ENCODE results near the gene KRTAP5-3.
"Not testable (repeated sequence)": the region's sequence is repeated elsewhere in the genome, so short reads cannot be mapped to it uniquely, and the experiment has no call there.

The KRTAP5-3 gene

GRCh38 chr11:1625541-1625940 is 17.3 kb upstream of the KRTAP5-3 start:
- in situ Hi-C loops (cut with HindIII; ENCODE audit: low pct_ligation_motif_present, low sequenced_read_pairs), result no loop called here
- Histone ChIP-seq H3K36me3 (replicated peaks) (no peaks in the 10 kb centered on the region), H3K27me3 (replicated peaks) (peaks cover 18% of the 10 kb centered on the region), H3K27ac (no peak overlapping the region), H3K4me3 (ENCODE audit: low read depth, low read length) (no peak overlapping the region)
- TF ChIP-seq CTCF (IDR thresholded peaks at IDR 0.05; ENCODE audit: low read depth, low read length, missing control alignments), result no peak
- no peak for DNase-seq

- peaks cover 16% of the 10 kb centered on the region for H3K27me3 ChIP-seq (replicated peaks)
- no peak for TF ChIP-seq CTCF (IDR thresholded peaks at IDR 0.05; ENCODE audit: low read depth, low read length, missing control alignments)
- no peak overlapping the region for H3K4me3 ChIP-seq (ENCODE audit: low read depth, low read length)
- DNase-seq, result no peak
- in situ Hi-C loops (cut with HindIII; ENCODE audit: low pct_ligation_motif_present, low sequenced_read_pairs), result no loop called here
- H3K36me3 ChIP-seq (replicated peaks), result no peaks in the 10 kb centered on the region
- no peak overlapping the region for H3K27ac ChIP-seq
These were observed 16.4 kb upstream of the KRTAP5-3 start for GRCh38 chr11:1624621-1625020.

DNA sequence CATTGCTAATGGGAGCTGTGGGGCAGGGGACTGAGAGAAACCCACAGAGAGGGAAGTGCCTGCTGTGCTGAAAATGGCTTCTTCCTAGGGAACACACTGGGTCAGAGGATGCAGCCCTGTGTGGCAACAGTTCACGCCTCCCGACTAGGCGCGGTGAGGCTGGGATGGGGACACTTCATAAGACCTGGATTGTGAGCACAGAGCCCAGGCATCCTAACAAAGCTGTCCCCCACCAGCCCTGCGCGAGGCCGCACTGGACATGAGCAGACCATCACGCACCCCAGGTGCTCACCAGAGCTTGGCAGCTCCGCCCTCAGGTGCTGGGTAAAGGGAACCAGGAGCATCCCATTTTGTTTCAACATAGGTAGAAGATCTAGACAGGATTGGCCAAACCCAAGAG is 15.5 kb upstream of the KRTAP5-3 start:
- TF ChIP-seq CTCF (IDR thresholded peaks at IDR 0.05; ENCODE audit: low read depth, low read length, missing control alignments), result no peak
- Histone ChIP-seq H3K36me3 (replicated peaks) (no peaks in the 10 kb centered on the region), H3K27ac (no peak overlapping the region), H3K27me3 (replicated peaks) (peaks cover 13% of the 10 kb centered on the region), H3K4me3 (ENCODE audit: low read depth, low read length) (no peak overlapping the region)
- DNase-seq, result no peak
- in situ Hi-C loops (cut with HindIII; ENCODE audit: low pct_ligation_motif_present, low sequenced_read_pairs), result no loop called here

DNA sequence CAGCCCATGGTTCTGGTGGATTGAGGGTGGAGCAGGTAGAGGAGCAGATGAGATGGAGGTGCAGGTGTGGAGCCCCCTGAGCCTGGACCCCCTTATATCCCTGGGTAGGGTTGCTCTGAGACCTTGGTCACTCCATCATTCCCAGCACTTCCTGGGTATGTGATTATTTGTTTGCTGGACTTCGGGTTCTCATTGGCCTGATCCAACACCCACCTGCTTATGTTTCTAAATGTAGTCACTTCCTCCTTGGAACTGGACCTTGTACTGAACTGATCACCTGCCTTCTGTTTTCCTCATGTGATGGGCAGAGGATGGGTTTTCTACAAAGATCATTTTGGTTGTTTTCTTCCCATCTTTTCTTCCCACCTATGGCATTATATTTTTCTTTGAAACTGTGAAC is 13.8 kb upstream of the KRTAP5-3 start, which contains the start of gene KRTAP5-4:
Gene KRTAP5-4, minus strand, starts transcription at position 53 of the 400 bp plus-strand sequence. Its CDS starts 45 bp downstream, at position 8.
- no peak within 1 kb of the TSS for H3K4me3 ChIP-seq (ENCODE audit: low read depth, low read length)

GRCh38 chr11:1619449-1619848 is 11.2 kb upstream of the KRTAP5-3 start:
- no peaks in the 10 kb centered on the region for H3K27me3 ChIP-seq (replicated peaks)
- H3K27ac ChIP-seq, result no peak overlapping the region
- TF ChIP-seq CTCF (IDR thresholded peaks at IDR 0.05; ENCODE audit: low read depth, low read length, missing control alignments), result no peak
- DNase-seq, result peak; percentile 22
- no peaks in the 10 kb centered on the region for H3K36me3 ChIP-seq (replicated peaks)
- in situ Hi-C loops (cut with HindIII; ENCODE audit: low pct_ligation_motif_present, low sequenced_read_pairs), result no loop called here
- no peak overlapping the region for H3K4me3 ChIP-seq (ENCODE audit: low read depth, low read length)

More for the DNA sequence above, 13.8 kb upstream of the KRTAP5-3 start, which contains the start of gene KRTAP5-4:
- no peak for TF ChIP-seq CTCF (IDR thresholded peaks at IDR 0.05; ENCODE audit: low read depth, low read length, missing control alignments)
- in situ Hi-C loops (cut with HindIII; ENCODE audit: low pct_ligation_motif_present, low sequenced_read_pairs), result no loop called here
- Histone ChIP-seq H3K36me3 (replicated peaks) (no peaks in the 10 kb centered on the region), H3K27me3 (replicated peaks) (peaks cover 7% of the 10 kb centered on the region), H3K27ac (no peak within 1 kb of the TSS)
- no peak for DNase-seq

DNA sequence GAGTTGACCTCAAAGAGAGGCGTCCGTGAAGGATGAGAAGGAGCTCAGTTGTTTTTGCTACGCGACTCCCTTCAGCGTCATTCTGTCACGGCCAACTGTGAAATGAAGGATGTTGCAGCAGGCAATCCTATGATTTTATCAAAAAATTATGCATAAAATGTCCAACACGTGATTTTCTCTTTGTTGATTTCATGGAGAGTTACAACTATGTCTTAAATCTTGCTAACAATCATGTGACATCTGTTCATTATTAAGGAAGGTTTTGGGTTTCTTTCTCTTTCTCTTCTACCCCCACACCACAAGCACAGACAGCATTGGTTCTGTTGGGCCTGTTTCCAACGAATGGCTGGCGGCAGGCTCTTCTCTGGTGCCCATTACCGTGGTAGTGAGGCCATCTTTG is 10.0 kb upstream of the KRTAP5-3 start:
- H3K27ac ChIP-seq, result no peak overlapping the region
- no peaks in the 10 kb centered on the region for H3K36me3 ChIP-seq (replicated peaks)
- no peak for DNase-seq
- H3K4me3 ChIP-seq (ENCODE audit: low read depth, low read length), result no peak overlapping the region
- no peaks in the 10 kb centered on the region for H3K27me3 ChIP-seq (replicated peaks)
- TF ChIP-seq CTCF (IDR thresholded peaks at IDR 0.05; ENCODE audit: low read depth, low read length, missing control alignments), result no peak
- in situ Hi-C loops (cut with HindIII; ENCODE audit: low pct_ligation_motif_present, low sequenced_read_pairs), result no loop called here

DNA sequence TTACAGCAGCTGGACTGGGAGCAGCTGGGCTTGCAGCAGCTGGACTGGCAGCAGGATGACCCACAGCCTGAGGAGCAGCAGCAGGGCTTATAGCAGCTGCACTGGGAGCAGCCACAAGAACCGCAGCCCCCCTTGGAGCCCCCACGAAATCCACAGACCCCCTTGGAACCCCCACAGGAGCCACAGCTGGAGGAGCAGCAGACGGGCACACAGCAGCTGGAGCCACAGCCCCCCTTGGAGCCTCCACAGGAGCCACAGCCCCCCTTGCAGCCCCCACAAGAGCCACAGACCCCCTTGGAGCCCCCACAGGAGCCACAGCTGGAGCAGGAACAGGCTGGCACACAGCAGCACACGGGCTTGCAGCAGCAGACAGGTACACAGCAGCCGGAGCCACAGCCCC is 362 bp downstream of the KRTAP5-3 start:
- in situ Hi-C loops (cut with HindIII; ENCODE audit: low pct_ligation_motif_present, low sequenced_read_pairs); H3K36me3 ChIP-seq (replicated peaks); H3K27me3 ChIP-seq (replicated peaks); H3K27ac ChIP-seq; H3K4me3 ChIP-seq (ENCODE audit: low read depth, low read length); DNase-seq: not testable (repeated sequence)

DNA sequence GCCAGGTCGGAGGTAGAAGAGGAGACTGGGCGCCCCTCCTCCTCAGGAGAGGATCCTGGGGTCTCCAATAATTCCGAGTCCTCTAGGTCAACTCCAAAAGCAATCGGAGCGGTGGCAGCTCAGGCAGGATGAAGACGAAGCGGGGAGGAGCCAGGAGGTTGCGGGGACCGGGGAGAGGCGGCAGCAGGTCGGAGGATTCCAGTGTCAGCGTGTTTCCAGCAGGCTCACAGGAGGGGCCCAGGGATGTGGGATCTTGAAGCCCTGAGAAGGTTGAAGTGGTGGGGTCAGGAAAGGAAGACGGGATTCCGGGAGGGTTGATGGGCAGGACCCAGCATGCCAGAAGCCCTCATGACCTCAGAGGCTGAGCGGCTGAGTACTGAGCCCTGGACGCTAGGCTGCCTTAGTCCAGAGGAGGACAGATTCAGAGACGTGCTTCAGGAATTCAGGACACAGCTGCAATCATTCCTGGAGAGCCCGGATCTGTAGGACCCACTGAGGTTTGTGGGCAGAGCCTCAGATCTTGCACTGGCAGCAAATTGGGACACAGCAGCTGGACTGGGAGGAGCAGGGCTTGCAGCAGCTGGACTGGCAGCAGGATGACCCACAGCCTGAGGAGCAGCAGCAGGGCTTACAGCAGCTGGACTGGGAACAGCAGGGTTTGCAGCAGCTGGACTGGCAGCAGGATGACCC is 962 bp downstream of the KRTAP5-3 start:
- in situ Hi-C loops (cut with HindIII; ENCODE audit: low pct_ligation_motif_present, low sequenced_read_pairs); H3K4me3 ChIP-seq (ENCODE audit: low read depth, low read length); H3K27me3 ChIP-seq (replicated peaks); DNase-seq; H3K27ac ChIP-seq; H3K36me3 ChIP-seq (replicated peaks): not testable (repeated sequence)
